IPS-20b (cell line): Measurements from ENCODE around the gene PATE4.
"Not testable (repeated sequence)": the region's sequence is repeated elsewhere in the genome, so short reads cannot be mapped to it uniquely, and the experiment has no call there.

ENCODE experiments used
- H3K27ac ChIP-seq: one replicate; pipeline ENCODE4 v1.5.1; 2013; ENCODE audit warnings: low read length
- H3K27me3 ChIP-seq: 2 replicates; pipeline ENCODE4 v1.6.1; 2013; ENCODE audit warnings: mild to moderate bottlenecking, low read length, inconsistent platforms; ENCODE audit not compliant: insufficient read depth
- H3K36me3 ChIP-seq: 2 replicates; pipeline ENCODE4 v1.6.1; 2013; ENCODE audit warnings: low read depth, mild to moderate bottlenecking, inconsistent platforms, low read length, moderate library complexity; ENCODE audit not compliant: insufficient read depth
- H3K4me1 ChIP-seq: 2 replicates; pipeline ENCODE4 v1.6.1; 2013; ENCODE audit warnings: mild to moderate bottlenecking, control low read depth, inconsistent platforms, low read length, moderate library complexity; ENCODE audit not compliant: insufficient read depth
- H3K4me3 ChIP-seq: 2 replicates; pipeline ENCODE4 v1.5.1; 2013; ENCODE audit warnings: mild to moderate bottlenecking, low read length, inconsistent platforms
- H3K9ac ChIP-seq: 2 replicates; pipeline ENCODE4 v1.6.1; 2013; ENCODE audit warnings: low read depth, mild to moderate bottlenecking, inconsistent platforms, low read length, moderate library complexity
- H3K9me3 ChIP-seq: 2 replicates; pipeline ENCODE4 v1.6.1; 2013; ENCODE audit warnings: mild to moderate bottlenecking, low read depth, low read length, inconsistent platforms; ENCODE audit not compliant: insufficient read depth

Gene PATE4, protein sequence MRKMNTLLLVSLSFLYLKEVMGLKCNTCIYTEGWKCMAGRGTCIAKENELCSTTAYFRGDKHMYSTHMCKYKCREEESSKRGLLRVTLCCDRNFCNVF

GRCh38 chr11:125833016-125833415, at the start of gene PATE4:
PATE4 (plus strand) TSS chr11:125833316; CDS start chr11:125833360, 44 bp downstream.
- Histone ChIP-seq H3K27ac (no peak within 1 kb of the TSS), H3K36me3 (no peaks in the 10 kb centered on the region), H3K4me1 (no peaks in the 10 kb centered on the region), H3K9ac (no peak within 1 kb of the TSS), H3K4me3 (no peak within 1 kb of the TSS), H3K27me3 (no peaks in the 10 kb centered on the region; the same call in 1 of the 2 replicates), H3K9me3 (no peaks in the 10 kb centered on the region)

DNA sequence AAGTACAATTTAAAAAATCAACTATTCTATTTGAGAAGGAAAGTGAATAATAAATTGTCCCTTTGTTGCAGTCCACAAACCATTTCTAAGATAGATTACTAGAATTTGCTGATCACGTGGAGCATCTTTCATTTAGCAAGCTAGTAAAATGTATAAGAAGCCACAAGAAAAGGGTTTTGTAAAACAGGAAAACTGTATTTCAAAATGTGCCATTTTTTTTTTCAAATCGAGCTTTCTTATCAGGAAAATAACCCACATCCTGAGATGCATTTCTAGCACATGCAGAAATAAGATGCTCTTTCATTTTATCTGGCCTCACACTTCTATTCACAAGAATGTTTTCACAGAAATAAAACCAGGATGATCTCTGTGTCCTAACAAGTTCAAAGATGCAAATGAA, 48.4 kb upstream of the PATE4 start:
- Histone ChIP-seq H3K27me3 (no peaks in the 10 kb centered on the region; the same call in 1 of the 2 replicates), H3K9ac (no peak overlapping the region), H3K36me3 (no peaks in the 10 kb centered on the region), H3K4me3 (no peak overlapping the region), H3K27ac (no peak overlapping the region), H3K4me1 (no peaks in the 10 kb centered on the region), H3K9me3 (no peaks in the 10 kb centered on the region)

DNA sequence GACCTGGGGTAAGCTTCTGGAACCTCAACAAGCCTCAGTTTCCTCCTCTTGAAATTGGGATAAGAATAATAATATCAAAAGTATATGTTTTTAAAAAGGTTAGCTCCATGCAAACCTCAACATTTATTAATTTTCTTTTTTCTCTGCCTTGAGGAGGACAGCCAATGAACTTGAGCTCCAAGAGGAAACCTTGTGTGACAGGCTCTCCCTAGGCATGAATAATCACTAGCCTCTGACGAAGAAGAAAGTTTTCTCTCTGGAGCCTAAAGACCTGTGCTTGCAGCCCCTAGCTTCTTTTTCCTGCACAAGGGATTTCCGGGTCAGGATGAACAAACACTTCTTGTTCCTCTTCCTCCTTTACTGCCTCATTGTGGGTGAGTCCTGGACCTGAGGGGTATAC, 45.3 kb upstream of the PATE4 start, which contains the start of gene PATE3:
TSS of gene PATE3 (plus strand) at position 301 of the 400 bp plus-strand sequence. CDS start at position 326, 25 bp downstream.
- Histone ChIP-seq H3K9ac (no peak within 1 kb of the TSS), H3K36me3 (no peaks in the 10 kb centered on the region), H3K4me1 (no peaks in the 10 kb centered on the region), H3K27me3 (no peaks in the 10 kb centered on the region; the same call in 1 of the 2 replicates), H3K4me3 (no peak within 1 kb of the TSS), H3K27ac (no peak within 1 kb of the TSS), H3K9me3 (no peaks in the 10 kb centered on the region)

DNA sequence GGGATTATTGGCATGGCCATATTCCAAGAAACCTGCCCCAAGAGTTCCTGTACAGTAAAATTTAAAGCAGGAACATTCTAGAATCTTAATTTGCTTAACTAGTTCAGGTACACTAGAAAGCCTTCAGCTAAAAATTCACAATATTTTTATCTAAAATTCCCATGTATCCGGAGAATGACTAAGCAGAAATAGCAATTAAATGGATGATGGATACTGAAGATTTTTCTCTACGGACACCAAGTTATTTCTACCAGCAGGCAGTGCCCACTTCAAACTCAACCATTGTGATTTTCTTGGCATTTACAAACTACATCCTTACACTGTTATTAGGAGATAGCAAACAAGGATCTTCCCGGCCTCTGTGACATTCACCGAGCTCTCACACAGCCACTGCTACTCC, 42.3 kb upstream of the PATE4 start:
- Histone ChIP-seq H3K4me3 (no peak overlapping the region), H3K27ac (no peak overlapping the region), H3K9ac (no peak overlapping the region), H3K4me1 (no peaks in the 10 kb centered on the region), H3K36me3 (no peaks in the 10 kb centered on the region), H3K9me3 (peaks cover 5% of the 10 kb centered on the region; the same call in 1 of the 2 replicates), H3K27me3 (no peaks in the 10 kb centered on the region; the same call in 1 of the 2 replicates)

- Histone ChIP-seq H3K4me3 (no peak overlapping the region), H3K27me3 (no peaks in the 10 kb centered on the region), H3K9me3 (peaks cover 18% of the 10 kb centered on the region), H3K9ac (no peak overlapping the region), H3K27ac (no peak overlapping the region), H3K36me3 (no peaks in the 10 kb centered on the region), H3K4me1 (no peaks in the 10 kb centered on the region)
These were observed 35.5 kb upstream of the PATE4 start for GRCh38 chr11:125797641-125798040.

DNA sequence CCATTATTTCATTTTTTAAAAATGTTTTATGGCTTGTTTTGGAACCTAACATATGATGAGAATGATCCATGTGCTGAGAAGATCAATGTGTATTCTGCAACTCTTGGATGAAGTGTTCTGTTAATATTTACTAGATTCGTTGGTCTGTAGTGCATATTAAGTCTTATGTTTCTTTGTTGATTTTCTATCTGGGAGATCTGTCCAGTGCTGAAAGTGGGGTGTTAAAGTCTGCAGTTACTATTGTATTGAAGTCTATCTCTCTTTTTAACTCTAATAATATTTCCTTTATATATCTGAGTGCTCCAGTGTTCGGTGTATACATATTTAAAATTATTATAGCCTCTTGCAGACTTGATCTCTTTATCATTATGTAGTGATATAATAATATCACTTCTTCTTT, 33.3 kb upstream of the PATE4 start:
- Histone ChIP-seq H3K4me1 (no peaks in the 10 kb centered on the region), H3K36me3 (no peaks in the 10 kb centered on the region), H3K9me3 (peaks cover 26% of the 10 kb centered on the region), H3K27me3 (no peaks in the 10 kb centered on the region), H3K27ac (no peak overlapping the region), H3K4me3 (no peak overlapping the region), H3K9ac (no peak overlapping the region)

DNA sequence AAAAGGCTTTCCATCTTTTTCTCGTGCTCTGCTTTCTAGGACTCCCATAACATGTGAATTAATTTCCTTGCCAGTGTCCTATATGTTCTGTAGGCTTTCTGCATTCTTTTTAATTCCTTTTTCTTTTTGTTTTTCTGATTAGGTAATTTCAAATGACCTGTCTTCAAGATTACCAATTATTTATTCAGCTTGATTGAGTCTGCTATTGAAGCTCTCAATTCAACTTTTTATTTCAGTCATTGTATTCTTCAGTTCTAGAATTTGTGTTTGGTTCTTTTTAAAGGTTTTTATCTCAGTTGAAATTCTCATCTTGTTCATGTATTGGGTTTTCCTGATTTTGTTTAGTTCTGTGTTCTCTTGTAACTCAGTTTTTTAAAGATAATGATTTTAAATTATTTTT, 30.7 kb upstream of the PATE4 start:
- peaks cover 21% of the 10 kb centered on the region for H3K9me3 ChIP-seq

DNA sequence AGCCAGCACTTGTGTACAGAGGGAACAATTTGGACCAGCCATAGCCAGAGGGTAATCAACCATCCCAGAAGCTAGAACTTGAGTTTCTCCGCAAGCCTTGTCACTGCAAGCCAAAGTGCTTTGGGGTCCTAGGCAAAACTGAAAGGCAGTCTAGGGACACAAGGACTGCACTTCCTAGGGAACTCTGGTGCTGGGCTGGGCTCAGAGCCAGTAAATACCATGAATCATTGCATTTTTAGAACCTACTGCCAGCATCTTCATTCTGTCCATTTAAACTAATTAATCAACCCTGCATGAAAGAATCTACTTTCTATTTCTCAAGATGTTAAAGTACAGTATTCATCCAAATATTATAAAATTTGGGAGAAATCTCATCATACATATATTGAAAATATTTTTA, 25.2 kb upstream of the PATE4 start:
- no peak overlapping the region for H3K27ac ChIP-seq
- peaks cover 5% of the 10 kb centered on the region; the same call in 1 of the 2 replicates for H3K9me3 ChIP-seq
- H3K4me3 ChIP-seq: no peak overlapping the region
- no peaks in the 10 kb centered on the region for H3K4me1 ChIP-seq
- no peak overlapping the region for H3K9ac ChIP-seq
- no peaks in the 10 kb centered on the region for H3K36me3 ChIP-seq
- H3K27me3 ChIP-seq: no peaks in the 10 kb centered on the region

More for the DNA sequence above, 30.7 kb upstream of the PATE4 start:
- H3K4me3 ChIP-seq: no peak overlapping the region
- H3K27me3 ChIP-seq: no peaks in the 10 kb centered on the region
- H3K27ac ChIP-seq: no peak overlapping the region
- H3K4me1 ChIP-seq: no peaks in the 10 kb centered on the region
- no peaks in the 10 kb centered on the region for H3K36me3 ChIP-seq
- H3K9ac ChIP-seq: no peak overlapping the region

GRCh38 chr11:125835748-125836147, 2.6 kb downstream of the PATE4 start:
- H3K9ac ChIP-seq: no peak overlapping the region
- H3K4me3 ChIP-seq: no peak overlapping the region
- H3K4me1 ChIP-seq: no peaks in the 10 kb centered on the region
- H3K27ac ChIP-seq: no peak overlapping the region
- H3K27me3 ChIP-seq: no peaks in the 10 kb centered on the region; the same call in 1 of the 2 replicates
- no peaks in the 10 kb centered on the region for H3K9me3 ChIP-seq
- no peaks in the 10 kb centered on the region for H3K36me3 ChIP-seq

DNA sequence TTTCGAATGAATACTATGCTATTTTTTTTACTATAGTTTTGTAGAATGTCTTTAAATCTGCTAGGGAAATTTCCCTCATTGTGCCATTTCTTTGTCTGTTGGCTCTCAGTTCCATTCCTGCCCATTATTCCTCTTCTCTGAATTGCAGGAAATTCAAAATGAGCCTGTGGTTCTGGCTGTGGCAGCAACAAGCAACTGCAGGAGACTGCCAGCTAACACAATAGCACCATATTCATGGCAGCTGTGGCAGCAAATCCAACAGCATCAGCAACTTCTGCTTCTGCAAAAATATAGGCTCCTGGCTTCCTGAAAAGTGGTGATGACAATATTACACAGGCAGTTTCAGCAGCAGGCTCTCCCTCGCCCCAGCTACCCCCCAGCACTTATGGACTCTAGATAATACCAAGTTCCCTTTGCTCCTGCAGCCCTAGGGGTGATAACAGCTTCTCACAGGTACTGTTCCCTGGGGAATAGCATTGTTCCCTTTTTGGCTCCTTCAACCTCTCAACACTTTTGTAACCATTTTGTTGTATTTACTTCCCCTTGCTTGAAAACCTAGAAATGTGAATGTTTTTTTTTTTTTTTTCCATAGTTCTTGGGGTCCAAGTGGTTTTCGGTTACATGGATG, 9.3 kb downstream of the PATE4 start:
- Histone ChIP-seq H3K4me3 (no peak overlapping the region), H3K27ac (no peak overlapping the region), H3K4me1 (0 out of 2 replicates have a peak, but pooled peaks cover 7% of the 10 kb centered on the region)

DNA sequence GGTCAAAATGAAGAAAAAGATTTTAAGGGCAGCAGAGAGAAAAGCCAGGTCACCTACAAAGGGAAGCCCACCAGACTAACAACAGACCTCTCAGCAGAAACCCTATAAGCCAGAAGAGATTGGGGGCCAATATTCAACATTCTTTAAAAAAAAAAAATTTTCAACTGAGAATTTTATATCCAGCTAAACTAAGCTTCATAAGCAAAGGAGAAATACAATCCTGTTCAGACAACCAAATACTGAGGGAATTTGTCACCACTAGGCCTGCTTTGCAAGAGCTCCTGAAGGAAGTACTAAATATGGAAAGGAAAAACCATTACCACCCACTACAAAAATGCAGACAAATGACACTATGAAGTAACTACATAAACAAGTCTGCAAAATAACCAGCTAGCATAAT, 13.1 kb downstream of the PATE4 start:
- Histone ChIP-seq H3K9ac (no peak overlapping the region), H3K9me3 (peaks cover 14% of the 10 kb centered on the region), H3K4me3 (no peak overlapping the region), H3K27ac (no peak overlapping the region), H3K4me1 (0 out of 2 replicates have a peak, but pooled peaks cover 7% of the 10 kb centered on the region), H3K27me3 (no peaks in the 10 kb centered on the region), H3K36me3 (no peaks in the 10 kb centered on the region)

More for the DNA sequence above, 9.3 kb downstream of the PATE4 start:
- Histone ChIP-seq H3K9ac (no peak overlapping the region; the same call in 1 of the 2 replicates), H3K9me3 (peaks cover 14% of the 10 kb centered on the region), H3K36me3 (no peaks in the 10 kb centered on the region), H3K27me3 (no peaks in the 10 kb centered on the region)

DNA sequence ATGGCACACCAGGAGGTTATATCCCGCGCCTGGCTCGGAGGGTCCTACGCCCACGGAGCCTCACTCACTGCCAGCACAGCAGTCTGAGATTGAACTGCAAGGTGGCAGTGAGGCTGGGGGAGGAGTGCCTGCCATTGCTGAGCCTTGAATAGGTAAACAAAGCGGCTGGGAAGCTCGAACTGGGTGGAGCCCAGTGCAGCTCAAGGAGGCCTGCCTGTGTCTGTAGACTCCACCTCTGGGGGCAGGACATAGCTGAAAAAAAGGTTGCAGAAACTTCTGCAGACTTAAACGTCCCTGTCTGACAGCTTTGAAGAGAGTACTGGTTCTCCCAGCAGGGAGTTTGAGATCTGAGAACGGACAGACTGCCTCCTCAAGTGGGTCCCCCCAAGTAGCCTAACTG, 24.6 kb downstream of the PATE4 start:
- H3K4me1 ChIP-seq, H3K36me3 ChIP-seq, H3K9ac ChIP-seq, H3K27ac ChIP-seq, H3K4me3 ChIP-seq, H3K27me3 ChIP-seq: not testable (repeated sequence)
- H3K9me3 ChIP-seq: peaks cover 19% of the 10 kb centered on the region
